A549 treated with GW870086 at 1 μM for 4 hours (cell line): Measurements from ENCODE around the gene SGCB. TPM values are rescaled to one million over a fixed set of nuclear protein-coding genes. Genes with fewer than 3 reads are reported as not detected.

Experiments
- total RNA-seq: library from RNA; stranded (reverse); fragments of 200-300 nt; extraction: Qiagen RNA extraction; gene quantifications from 5 replicates; pipeline ENCODE4 v1.2.3, GENCODE V29; 2022; ENCODE audit warnings: low read depth

Gene SGCB
- total RNA-seq: 17.5 to 18.9 TPM (median 18.2 TPM) in 5 replicates

GRCh38 chr4:52038103-52038912, at the start of gene SGCB:
Gene SGCB, minus strand, starts transcription at chr4:52038299. Its CDS starts 40 bp downstream, at chr4:52038259.

GRCh38 chr4:52051213-52051614, 13.1 kb upstream of the SGCB start, which contains the start of gene SPATA18:
Gene SPATA18, plus strand, starts transcription at chr4:52051304. Its CDS starts 401 bp downstream, at chr4:52051705.

GRCh38 chr4:52019936-52020657, 18.0 kb downstream of the SGCB start, which contains the start of gene LRRC66:
Gene LRRC66, minus strand, starts transcription at chr4:52020363. Its CDS starts 2,750 bp downstream, at chr4:52017613.

Other genes starting within 250 kb of the SGCB start
- gene DCUN1D4, start 195.1 kb downstream of the SGCB start, total RNA-seq: 12.6 to 18.9 TPM (median 17.5 TPM) in 5 replicates
- 0.07 to 0.16 TPM (median 0.09 TPM) in 5 replicates for gene LRRC66, start 17.9 kb downstream of the SGCB start, total RNA-seq
- 3.4 to 5.2 TPM (median 3.8 TPM) in 5 replicates for gene SPATA18, start 13.0 kb upstream of the SGCB start, total RNA-seq